Activated effector memory CD4-positive, alpha-beta T cell treated with Interleukin-2 at 50 U/mL for 16 hours (primary cell): Measurements from ENCODE around the gene VAV3.

Source experiments
- DNase-seq: peaks from one replicate; pipeline ENCODE4 v3.0.0-alpha.2; 2020

The VAV3 gene

DNA sequence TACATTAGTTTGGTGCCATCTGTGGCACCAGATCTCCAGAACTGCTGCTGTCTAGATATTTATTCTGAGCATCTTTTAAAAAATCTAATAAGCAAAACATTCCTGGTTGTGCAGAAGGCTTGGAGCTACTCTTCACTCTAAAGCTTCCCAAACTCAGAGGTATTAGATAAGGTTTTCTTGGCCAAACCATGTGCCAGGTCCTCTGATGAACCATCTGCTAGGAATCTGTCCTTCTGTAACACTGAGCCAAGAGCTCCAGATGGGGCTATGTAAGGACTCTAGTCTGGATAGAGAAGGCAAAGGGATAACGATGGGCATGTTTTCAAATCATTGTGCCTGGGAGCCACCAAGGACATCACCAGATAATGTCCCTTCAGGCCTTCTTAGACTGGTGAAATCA, 413.5 kb downstream of the VAV3 start:
- no peak for DNase-seq

DNA sequence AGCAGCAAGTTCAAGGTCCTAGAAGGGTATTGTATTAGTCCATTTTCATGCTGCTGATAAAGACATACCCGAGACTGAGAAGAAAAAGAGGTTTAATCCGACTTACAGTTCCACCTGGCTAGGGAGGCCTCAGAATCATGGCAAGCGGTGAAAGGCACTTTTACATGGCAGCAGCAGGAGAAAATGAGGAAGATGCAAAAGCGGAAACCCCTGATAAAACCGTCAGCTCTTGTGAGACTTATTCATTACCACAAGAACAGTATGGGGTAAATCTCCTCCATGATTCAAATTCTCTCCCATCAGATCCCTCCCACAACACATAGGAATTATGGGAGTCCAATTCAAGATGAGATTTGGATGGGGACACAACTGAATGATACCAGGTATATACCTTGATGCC, 414.6 kb downstream of the VAV3 start:
- DNase-seq: no peak

DNA sequence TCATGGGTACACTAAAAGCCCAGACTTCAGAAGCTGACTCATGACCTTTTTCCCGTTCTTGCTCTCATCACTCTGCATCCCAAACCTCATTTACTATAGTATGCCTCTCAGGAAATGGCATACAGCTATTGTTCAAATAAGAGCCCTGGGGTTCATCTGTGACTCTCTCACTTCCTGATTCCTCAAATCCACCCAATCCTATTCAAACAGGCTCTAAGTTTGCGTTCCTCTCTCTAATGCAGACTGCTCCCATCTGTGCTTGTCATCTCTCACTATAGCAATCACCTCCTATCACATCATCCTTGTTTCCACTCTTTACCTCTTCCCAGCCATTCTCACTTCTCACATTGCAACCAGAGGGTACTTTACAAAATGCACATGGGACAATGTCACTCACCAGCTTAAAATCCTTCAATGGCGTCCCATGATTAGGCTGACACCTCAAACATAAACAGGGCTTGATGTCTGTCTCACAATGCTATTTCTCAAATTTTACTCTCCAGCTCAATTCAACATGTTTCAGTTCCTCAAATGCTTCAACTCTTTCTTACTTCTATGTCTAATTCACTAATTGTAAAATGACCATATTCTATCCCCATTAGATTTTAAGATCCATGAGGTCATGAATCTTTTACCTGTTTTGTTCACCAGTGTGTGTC, 415.7 kb downstream of the VAV3 start:
- DNase-seq: no peak

DNA sequence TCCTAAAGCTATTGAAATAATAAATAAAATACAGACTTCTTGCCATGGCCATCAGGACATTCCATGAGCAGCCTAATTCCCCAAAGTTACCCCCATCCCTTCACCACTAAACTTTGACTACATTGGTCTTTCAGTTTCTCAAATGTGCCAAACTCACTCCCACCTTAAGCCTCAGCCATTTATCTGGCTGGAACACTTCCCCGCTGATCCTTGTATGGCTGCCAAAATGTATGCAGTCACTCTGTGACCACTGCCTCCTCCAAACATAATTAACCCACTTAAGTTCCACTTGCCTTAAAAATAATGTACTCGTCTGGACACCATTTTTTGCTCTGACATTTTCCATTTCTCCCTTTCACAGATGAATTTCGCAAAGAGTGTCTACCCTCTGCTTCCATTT, 416.7 kb downstream of the VAV3 start:
- DNase-seq: no peak

DNA sequence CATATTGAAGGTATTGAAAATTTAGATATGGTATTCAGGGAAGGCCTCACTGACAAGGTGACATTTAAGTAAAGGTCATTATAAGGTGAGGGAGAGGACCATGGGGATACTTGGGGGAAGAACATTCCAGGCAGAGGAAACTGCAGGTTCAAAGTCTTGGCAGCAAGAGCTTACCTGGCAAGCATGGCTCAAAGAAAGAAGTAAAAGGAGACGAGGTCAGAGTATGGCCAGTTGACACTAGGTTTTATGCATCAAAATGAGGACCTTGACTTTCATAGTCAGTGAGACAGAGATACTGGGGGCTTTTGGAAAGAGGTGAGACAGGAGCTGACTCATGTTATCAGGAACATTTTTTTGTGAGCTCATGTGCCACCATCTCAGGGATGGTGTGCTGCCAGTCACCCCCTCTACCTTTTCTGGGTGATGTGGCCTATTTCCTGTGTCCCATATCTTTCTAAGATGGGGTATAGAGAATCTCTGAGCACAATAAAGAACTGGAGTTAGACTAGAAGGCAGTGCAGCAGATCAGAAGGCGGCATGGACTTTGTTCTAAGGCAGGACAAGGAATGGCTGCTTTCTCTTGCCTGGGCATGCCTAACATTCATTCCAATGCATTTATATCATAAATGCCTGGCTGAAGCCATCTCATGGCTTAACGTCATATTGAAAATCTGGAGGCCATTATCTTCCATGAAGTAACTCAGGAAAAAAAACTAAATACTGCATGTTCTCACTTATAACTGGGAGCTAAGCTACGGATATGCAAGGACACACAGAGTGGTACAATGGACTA, 417.4 kb downstream of the VAV3 start:
- no peak for DNase-seq

DNA sequence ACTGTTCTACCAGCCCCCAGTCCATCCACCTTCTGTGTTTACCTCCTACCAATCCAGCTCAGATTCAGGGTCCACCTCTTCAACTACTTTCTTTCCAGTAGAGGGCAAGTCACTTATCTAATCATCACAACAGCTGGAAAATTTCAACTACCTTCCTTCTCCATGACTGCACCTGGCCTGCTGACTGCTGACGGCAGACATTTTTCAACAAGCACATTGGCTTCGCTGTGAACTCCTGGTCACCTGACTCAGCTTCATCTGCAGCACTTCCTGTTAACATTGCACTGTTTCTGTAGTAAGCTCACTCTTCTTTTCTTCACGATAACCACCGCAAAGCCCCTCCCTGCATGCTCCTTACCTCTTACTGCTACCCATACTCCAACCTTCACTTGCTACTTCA, 418.4 kb downstream of the VAV3 start:
- no peak for DNase-seq

DNA sequence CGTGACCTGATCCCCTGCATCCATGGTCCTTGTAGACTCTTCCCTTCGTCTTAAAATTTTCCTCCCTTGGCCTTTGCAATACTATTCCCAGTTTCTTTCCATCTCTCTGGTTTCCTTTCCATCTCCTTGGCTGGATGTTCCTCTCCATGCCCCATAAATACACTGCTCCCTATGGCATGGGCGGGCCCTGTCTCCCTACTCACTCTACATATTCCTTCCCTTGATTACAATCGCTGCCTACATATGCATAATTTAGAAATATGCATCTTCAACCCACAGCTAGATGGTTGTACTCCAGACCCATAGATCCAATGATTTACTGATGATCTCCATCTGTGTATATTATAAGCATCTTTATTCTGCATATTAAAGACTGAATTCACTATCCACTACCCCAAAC, 419.1 kb downstream of the VAV3 start:
- no peak for DNase-seq

DNA sequence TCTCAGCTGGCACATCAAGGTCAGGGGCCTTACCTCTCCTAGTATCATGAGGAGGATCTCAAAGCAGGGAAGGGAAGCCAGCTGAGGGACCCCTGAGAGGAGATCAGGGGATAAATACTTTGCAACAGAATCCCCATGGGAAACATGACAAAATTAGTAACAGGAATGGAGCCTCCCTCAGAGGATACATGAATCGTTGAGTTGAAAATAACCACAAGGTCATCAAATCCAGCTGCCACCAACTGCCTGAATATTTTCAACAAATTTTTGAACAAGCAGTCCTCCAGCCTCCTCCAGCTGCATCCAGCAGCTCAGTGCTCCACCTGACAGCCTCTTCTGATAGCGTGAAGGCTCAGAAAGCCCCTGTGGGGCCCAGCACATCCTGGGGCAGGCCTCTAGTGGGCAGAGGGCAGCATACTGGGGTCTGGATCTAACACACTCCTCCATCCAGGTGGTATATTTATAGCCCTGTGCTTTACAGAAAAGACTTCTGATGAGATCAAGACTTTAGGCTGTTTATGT, 419.9 kb downstream of the VAV3 start:
- no peak for DNase-seq

DNA sequence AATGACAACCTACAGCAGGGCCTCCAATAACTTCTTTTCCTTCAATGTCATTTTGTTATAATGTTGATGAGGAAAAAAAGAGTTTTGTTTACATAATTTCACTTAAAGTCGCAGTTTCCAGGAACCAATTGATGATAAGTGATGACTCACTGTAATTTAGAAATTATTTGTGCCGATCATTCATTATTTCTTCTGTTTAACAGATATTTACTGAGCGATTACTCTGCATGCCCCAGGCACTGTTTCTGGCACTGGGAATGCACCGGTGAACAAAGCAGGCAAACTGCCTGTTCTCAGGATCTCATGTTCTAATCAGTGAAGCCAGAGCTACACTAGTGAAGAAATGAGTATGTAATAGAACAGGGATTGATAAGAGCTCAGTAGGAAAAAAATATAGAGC, 420.7 kb downstream of the VAV3 start:
- DNase-seq: no peak

DNA sequence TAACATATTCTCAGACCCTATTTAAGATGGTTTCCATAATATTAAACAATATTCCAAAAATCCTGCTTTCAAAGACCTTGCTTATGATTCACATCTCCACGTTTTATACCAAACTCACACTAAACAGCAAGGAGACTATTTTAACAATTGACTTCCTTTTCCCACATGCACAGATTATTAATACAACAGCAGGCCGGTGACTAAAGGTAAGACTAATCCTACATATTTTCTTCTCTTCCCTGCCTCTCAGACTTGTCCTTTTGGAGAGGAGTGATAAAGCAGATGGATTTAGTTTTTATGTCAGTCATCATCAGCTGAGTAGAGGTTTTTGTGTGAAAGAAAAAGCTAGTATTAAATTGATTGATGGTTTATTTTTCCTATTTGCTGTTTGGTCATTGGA, 423.6 kb downstream of the VAV3 start:
- DNase-seq: no peak

DNA sequence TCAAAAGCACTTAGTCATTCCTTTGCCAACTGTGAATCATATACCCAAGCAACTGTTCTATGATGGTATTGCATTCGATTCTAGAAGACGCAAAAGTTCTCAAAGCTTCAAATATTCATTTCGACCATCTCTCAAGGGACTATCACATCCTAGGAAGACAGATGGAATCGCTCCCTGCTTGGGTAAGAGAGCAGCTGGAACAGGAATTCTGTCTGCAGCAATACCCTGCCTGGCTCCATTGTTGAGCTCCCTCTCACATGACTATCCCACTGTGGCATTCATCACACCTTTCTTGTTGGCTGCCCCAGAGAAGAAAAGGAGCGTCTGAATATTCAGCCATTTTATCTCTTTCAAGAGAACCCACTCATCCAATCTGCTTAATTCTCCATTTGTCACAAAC, 426.5 kb downstream of the VAV3 start:
- no peak for DNase-seq

DNA sequence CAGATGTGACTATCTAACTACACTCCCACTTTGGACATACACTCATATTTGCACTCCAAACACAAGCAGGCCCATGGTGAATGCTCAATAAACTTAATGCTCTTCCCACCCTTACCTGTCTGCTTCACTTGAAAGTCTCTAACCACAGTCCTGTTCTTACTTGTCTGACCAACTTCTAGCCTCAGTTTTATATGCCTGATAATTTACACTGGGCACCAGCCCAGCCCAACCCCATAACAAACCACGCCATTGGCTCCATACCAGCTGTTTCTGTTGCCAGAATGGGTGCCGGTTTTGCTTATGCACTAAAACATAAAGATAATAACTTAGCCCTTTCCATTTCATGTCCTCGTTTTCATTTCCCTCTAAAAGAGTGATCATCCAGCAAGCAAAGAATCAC, 428.7 kb downstream of the VAV3 start:
- no peak for DNase-seq

DNA sequence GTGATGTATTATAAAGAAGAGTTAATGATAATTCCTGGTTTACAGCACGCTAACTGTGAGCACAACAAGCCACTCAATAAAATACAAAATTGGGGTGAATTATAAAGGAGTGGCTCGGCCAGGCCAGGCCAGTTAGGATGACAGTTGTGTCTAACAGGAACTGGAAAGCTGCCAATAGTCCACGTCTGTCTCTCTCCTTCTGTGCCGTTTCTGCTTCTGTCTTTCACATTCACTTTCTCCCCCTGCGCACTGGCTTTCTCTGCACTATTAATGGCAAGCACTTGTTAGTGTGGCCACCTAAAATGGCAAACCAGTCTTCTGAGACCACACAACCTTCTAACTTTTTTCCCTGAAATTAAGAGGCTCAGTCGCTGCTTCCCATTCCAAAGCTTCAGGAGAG, 429.9 kb downstream of the VAV3 start:
- no peak for DNase-seq

DNA sequence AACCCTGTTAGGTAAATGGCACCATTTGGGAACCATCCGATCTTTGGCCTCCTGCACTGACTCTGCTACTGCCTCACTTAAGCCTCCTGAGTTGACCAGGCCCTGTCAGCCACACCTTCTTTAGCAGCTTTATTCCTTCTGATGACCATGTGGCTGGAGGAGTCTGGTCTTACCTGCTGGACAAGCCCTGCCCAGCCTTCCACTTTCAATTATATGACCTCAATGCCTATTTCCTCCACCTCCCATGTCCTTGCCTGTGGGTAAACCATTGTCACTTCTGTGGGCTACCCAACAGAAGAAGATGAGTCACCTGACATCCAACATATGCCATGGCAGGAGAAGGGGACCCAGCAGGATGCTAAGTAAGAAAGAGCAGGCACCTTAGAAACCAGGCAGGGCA, 430.3 kb downstream of the VAV3 start:
- no peak for DNase-seq

DNA sequence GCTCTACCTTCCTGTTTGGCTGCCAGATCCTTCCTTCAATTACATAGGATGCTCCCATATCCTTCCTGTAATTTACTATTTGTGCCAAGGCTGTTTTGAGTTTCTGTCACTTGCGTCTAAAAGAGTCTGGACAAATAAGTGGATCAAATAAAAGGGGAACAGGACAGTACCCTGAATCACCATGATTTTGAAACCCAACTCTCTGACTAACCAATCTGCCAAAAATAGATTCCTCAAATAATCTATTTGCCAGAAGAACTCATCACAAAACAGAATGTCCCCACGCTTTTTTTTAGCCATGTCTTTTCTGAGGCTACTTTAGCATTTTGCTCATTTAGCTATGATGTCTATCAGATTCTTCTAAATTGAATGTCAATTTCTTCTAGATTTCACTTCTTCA, 431.5 kb downstream of the VAV3 start:
- DNase-seq: no peak

DNA sequence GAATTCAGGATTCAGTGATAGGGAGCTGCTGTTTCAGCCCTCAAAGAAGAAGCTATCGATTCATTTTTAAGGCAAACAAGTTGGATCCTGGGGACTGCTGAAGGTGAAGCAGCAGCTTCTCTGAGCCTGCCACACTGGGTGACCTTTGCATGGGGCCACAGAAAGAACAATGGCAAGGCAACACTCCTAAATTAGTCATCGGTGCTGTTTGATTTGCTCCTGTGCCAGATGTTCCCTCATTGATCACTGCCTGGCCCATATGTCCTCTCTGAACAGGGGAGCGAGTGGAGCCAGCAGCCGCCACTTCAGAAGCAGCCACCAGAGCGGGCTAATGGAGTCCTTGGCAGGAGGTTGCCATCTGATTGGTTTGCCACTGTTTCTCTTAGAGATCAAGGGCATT, 432.7 kb downstream of the VAV3 start:
- no peak for DNase-seq

DNA sequence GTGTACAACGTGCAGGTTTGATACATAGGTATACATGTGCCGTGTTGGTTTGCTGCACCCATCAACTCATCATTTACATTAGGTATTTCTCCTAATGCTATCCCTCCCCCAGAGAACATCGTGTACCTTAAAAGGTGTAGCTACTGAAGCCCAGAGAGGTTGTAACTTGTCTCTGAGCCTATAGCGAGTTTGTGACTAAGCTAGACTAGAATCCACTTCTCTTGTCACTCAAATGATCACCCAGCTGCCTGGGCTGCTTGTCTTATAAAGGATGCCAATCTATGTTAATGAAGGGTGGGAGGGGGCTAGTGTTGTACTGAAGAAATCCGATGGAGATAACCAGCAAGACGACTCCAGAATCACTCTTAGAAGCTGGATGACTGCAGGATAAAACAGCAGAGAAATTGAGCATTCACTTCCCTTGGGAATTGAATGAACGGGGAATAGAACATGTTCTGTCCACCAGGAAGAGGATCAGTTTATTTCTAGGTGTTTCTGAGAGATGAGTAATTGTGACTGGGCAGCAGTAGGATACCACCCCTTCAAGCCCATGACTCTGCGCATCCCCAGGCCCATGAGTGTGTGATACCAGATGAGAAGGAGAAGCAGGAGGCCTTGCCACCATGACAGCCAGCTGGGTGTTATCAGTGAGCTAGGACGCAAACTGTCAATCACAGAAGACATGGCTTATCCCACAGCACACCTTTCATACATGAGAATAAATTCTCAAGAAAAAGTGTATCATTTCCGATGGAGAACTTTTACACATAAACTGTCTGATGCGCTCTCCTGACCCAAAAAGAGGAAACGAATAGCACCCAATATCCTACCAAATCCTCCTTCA, 433.7 kb downstream of the VAV3 start:
- no peak for DNase-seq

DNA sequence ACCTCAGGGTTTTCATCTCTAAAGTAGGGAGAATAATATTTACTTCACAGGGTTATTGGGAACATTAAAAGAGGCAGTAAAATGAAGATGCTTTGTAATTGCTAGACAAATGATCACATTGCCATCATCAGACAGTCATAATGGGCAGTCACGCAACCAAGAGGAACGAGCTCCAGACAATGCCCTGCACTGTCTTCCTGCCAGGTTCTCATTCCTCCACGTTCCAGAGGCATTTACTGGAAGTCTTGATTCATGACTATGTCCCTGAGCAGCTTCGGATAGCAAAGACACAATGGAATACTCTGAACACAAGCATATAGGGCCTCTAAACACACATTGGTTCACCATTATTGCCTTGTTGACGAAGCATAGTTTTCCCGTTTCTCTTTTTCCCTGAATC, 434.4 kb downstream of the VAV3 start:
- DNase-seq: no peak

DNA sequence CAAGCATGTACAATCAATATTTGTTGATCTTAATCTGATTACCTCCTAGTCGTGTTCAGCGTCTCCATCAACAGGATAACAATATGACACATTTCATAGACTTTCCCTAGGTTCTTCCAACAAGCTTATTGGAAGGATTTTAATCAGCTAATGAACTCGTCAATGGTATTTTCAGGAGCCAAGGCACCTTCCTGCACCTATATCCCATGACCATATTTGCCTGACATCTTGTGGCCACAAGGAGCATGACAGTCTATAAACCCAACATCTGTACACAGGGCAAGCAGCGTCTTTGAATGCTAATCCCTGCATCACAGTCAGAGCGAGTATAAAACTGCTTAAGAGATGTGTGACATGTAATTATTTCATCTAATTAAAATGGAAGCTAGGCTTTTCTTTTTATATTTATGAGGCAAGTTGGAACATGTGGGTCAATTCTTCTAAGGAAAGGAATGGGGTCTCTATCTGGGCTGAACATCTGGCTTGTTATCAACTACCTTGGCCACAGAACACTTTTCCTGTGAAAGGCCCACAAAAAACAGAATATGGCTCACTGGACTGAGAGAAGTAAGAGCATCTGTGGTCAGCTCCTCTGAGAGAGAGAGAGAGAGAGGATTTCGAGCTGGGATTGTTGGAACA, 435.4 kb downstream of the VAV3 start:
- no peak for DNase-seq

DNA sequence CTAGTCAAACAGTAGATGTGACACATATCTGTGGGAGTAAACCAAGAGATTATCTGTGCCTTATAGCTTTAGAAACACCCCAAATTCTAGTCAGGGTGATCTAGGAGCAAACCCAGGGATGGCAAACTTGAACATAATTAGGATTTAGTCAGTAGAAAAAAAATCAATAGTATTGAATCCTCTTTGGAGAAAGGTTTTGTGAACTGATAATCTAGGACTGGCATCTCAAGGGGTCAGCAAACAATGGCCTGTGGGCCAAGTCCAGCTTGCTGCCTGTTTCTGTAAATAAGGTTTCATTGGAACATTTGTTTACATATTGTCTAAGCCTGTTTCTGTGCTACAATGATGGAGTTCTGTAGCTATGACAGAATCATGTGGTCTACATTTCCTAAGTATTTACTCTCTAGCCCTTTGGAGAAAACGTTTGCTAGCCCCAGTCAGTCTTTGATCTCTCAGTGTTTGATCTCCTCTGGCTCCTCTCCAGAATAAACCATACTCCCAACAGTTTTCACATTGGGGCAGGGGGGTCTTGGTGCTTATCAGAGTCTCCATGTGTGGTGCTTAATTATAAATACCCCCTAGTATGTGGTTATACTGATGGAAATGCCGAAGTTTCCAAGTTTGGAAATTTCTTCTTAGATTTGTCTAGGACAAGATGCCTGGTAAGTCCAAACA, 438.3 kb downstream of the VAV3 start:
- DNase-seq: no peak

DNA sequence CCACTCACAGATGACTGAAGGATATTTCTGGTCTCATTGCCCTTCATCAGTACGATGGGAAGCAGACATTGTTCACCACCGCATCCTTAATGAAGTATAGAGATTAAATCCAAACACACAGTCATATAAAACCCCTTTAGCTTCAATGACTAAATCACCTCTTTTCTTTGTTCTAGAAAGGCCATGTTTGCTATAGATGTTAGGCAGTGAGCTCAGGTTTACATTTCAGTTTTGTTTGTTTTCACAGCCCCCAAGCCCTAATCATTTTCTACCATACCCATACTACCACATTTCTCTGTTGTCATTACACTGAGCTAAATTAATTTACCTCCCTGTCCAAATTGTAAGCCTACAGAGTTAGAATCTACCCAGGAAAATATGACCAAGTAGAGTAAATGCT, 439.0 kb downstream of the VAV3 start:
- DNase-seq: no peak

DNA sequence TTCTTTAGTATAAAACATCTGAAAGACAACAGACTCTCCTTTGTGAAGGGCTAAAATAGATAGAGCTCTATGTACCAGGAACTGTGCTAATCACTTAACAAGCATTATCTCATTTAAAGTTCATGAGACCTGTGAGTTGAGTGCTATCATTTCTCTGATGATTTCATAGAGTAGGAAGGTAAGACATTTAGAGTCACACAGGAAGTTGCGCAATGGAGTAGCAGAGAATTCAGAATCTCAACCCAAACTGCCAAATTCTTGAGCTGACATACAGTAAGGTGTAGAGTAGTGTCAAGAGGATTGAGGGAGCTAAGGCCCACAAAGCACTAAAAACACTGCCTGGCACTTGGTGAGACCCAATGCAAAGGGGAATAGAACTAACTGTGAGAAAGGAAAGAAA, 439.8 kb downstream of the VAV3 start:
- no peak for DNase-seq

DNA sequence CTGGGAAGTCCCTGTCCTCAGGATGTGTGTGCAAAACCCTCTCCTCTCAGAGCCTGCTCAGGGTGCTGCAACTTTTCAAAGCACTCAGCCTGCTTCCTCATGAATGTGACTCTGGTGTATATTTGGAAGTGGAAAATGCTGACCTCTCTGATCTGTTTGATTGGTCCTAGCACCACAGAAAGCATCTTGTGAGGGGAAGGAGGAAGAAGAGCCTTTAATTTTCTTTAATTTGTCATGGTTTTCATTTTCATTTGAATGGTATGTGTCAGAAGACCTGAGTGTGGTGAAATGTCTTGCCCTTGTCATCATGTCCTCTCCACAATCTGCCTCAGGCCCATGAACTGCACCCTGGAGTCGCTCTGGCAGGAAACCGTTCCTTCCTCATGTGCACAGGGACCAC, 440.7 kb downstream of the VAV3 start:
- DNase-seq: no peak
